ENCODE measurements around the gene NARS2.

Gene NARS2

DNA sequence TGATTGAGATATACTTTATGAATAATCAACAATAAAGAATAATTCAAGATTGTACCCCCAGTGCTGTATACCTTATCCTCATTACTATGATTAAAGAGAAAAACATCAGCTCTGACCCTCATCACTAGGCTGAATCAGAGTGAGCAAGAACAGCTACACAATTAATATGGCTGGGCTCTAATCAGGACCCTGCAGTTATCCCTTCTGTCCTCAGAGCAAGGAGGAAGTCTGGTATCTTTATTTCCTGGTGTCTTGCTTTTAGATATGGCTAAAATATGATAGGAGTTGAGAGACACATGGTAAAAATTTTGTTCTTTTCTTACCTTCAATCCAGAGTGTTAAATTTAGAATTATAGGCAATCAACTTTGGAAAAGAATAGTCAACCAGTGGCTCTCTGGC is 128.5 kb downstream of the NARS2 start:
- Histone ChIP-seq H2AFZ (ENCODE audit: low read depth) (no peak overlapping the region), H3K4me1 (ENCODE audit: low read depth, poor library complexity, severe bottlenecking) (peaks cover 18% of the 10 kb centered on the region), H3K27ac (no peak overlapping the region), H4K20me1 (ENCODE audit: insufficient read depth) (no peaks in the 10 kb centered on the region), H3K4me3 (IDR thresholded peaks at IDR 0.05; ENCODE audit: insufficient read depth, low read depth, low read length) (no peak overlapping the region), H3K4me2 (no peak overlapping the region), H3K27me3 (ENCODE audit: insufficient read depth, low read depth) (no peaks in the 10 kb centered on the region), H3K79me2 (ENCODE audit: insufficient read depth, low read depth) (no peaks in the 10 kb centered on the region), H3K9ac (no peak overlapping the region), H3K36me3 (ENCODE audit: insufficient read depth) (no peaks in the 10 kb centered on the region)
- TF ChIP-seq, protein P1, sequence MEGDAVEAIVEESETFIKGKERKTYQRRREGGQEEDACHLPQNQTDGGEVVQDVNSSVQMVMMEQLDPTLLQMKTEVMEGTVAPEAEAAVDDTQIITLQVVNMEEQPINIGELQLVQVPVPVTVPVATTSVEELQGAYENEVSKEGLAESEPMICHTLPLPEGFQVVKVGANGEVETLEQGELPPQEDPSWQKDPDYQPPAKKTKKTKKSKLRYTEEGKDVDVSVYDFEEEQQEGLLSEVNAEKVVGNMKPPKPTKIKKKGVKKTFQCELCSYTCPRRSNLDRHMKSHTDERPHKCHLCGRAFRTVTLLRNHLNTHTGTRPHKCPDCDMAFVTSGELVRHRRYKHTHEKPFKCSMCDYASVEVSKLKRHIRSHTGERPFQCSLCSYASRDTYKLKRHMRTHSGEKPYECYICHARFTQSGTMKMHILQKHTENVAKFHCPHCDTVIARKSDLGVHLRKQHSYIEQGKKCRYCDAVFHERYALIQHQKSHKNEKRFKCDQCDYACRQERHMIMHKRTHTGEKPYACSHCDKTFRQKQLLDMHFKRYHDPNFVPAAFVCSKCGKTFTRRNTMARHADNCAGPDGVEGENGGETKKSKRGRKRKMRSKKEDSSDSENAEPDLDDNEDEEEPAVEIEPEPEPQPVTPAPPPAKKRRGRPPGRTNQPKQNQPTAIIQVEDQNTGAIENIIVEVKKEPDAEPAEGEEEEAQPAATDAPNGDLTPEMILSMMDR (conservative IDR thresholded peaks at IDR 0.05; ENCODE audit: low read depth, low read length): no peak

GRCh38 chr11:78444726-78445125 is 129.9 kb downstream of the NARS2 start:
- no peak overlapping the region for H3K4me2 ChIP-seq
- TF ChIP-seq, protein P1 (conservative IDR thresholded peaks at IDR 0.05; ENCODE audit: low read depth, low read length): no peak
- peaks cover 8% of the 10 kb centered on the region for H3K4me1 ChIP-seq (ENCODE audit: low read depth, poor library complexity, severe bottlenecking)
- H3K79me2 ChIP-seq (ENCODE audit: insufficient read depth, low read depth): no peaks in the 10 kb centered on the region
- H3K36me3 ChIP-seq (ENCODE audit: insufficient read depth): no peaks in the 10 kb centered on the region
- H3K9ac ChIP-seq: no peak overlapping the region
- no peak overlapping the region for H2AFZ ChIP-seq (ENCODE audit: low read depth)
- no peak overlapping the region for H3K4me3 ChIP-seq (IDR thresholded peaks at IDR 0.05; ENCODE audit: insufficient read depth, low read depth, low read length)
- no peaks in the 10 kb centered on the region for H3K27me3 ChIP-seq (ENCODE audit: insufficient read depth, low read depth)
- no peaks in the 10 kb centered on the region for H4K20me1 ChIP-seq (ENCODE audit: insufficient read depth)
- H3K27ac ChIP-seq: no peak overlapping the region

DNA sequence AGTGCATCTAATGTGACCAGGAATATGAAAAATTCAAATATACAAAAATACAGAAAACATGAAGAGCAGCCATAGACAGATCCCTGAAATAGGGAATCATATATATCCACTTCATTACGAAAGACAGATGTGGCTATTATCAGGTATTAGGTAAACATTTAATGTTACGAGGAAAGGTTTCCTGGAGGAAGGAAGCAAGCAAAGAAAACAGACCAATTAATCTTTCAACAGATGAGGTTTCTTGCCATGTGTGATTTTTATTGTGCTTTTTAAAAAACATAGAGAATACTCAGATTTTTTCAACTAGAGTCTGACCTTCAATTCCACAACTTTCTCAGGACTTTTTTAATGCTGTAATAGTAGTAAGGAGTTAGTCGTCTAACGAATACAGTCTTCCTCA is 132.7 kb downstream of the NARS2 start:
- Histone ChIP-seq H3K27ac (no peak overlapping the region), H3K9ac (no peak overlapping the region), H3K27me3 (ENCODE audit: insufficient read depth, low read depth) (no peaks in the 10 kb centered on the region), H4K20me1 (ENCODE audit: insufficient read depth) (no peaks in the 10 kb centered on the region), H3K4me2 (no peak overlapping the region), H3K36me3 (ENCODE audit: insufficient read depth) (no peaks in the 10 kb centered on the region), H3K4me3 (IDR thresholded peaks at IDR 0.05; ENCODE audit: insufficient read depth, low read depth, low read length) (no peak overlapping the region), H3K4me1 (ENCODE audit: low read depth, poor library complexity, severe bottlenecking) (no peaks in the 10 kb centered on the region), H3K79me2 (ENCODE audit: insufficient read depth, low read depth) (no peaks in the 10 kb centered on the region), H2AFZ (ENCODE audit: low read depth) (no peak overlapping the region)
- TF ChIP-seq, protein P1 (conservative IDR thresholded peaks at IDR 0.05; ENCODE audit: low read depth, low read length): no peak

DNA sequence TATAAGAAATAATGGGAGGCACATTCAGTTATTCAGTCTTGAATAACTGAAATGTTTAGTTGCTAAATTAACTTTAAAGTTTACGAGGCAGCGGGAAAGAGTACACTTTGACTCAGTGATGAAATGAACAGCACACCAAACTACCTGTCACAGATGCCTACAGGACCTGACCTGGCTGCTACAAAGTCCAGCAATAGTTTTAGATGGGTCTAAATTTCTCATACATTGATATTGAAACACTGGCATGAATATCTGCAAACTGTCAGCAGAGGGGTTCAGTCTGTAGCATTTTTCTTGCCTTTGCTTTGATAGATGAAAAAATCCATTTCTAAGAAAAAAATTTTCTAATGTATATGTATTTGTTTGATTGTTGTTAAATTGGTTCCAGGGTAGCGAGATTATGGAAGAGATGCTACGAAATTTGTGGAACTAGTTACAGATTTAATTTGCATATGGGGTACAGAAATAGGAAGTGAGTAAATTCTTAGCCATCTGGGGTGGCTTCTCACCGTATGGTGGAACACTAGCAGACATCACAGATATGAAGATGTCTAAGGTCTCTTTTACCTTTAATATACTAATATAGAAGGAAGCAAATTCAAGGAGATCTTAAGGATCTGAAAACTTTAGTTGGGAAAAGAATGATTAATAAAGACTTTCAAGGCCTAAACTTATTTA is 136.2 kb downstream of the NARS2 start:
- Histone ChIP-seq H3K4me3 (IDR thresholded peaks at IDR 0.05; ENCODE audit: insufficient read depth, low read depth, low read length) (no peak overlapping the region), H3K27me3 (ENCODE audit: insufficient read depth, low read depth) (no peaks in the 10 kb centered on the region), H3K27ac (no peak overlapping the region), H3K9ac (no peak overlapping the region), H4K20me1 (ENCODE audit: insufficient read depth) (no peaks in the 10 kb centered on the region), H3K79me2 (ENCODE audit: insufficient read depth, low read depth) (no peaks in the 10 kb centered on the region), H2AFZ (ENCODE audit: low read depth) (no peak overlapping the region), H3K4me2 (no peak overlapping the region), H3K36me3 (ENCODE audit: insufficient read depth) (no peaks in the 10 kb centered on the region), H3K4me1 (ENCODE audit: low read depth, poor library complexity, severe bottlenecking) (no peaks in the 10 kb centered on the region)
- TF ChIP-seq, protein P1 (conservative IDR thresholded peaks at IDR 0.05; ENCODE audit: low read depth, low read length): no peak
